Upper lobe of left lung (tissue), 4 donors: Measurements from ENCODE around the gene CA5A.

ENCODE experiments used
- CTCF ChIP-seq, 6 experiments: fragments of 450-650 bp in 4 of 6; fragments of 200-600 bp in 2 of 6; sonication (generic) in 2 of 6; IDR thresholded peaks; one replicate each; pipeline ENCODE4 v1.5.1; 2016 to 2019; ENCODE audit warnings: antibody characterized with exemption in 6 of 6
- EP300 ChIP-seq, 4 donors: sonication (generic); formaldehyde crosslinking; IDR thresholded peaks; one replicate each; pipeline ENCODE4 v1.5.1; 2017; ENCODE audit warnings: antibody characterized with exemption in 4 of 4, control low read depth in 2 of 4
- POLR2A ChIP-seq, 4 donors: fragments of 450-650 bp; IDR thresholded peaks; one replicate each; pipeline ENCODE4 v1.5.1; 2016 to 2017; ENCODE audit warnings: antibody characterized with exemption in 4 of 4, mild to moderate bottlenecking in 2 of 4

GRCh38 chr16:87968541-87968940 lies 32.2 kb upstream of the CA5A start:
- no peak for TF ChIP-seq CTCF (IDR thresholded peaks at IDR 0.05)
- TF ChIP-seq POLR2A (IDR thresholded peaks at IDR 0.05): no peak
- no peak for TF ChIP-seq EP300 (IDR thresholded peaks at IDR 0.05)
